ENCODE results near the gene NLK.

Gene NLK

GRCh38 chr17:28131599-28131998 is 89.1 kb downstream of the NLK start:
- POLR2A ChIA-PET, result no interaction called here
- DNase-seq (ENCODE audit: extremely low spot score), result no peak
- TF ChIP-seq ARNT (IDR thresholded peaks at IDR 0.05) (no peak), PKNOX1 (IDR thresholded peaks at IDR 0.05) (no peak), ELF4 (IDR thresholded peaks at IDR 0.05) (no peak), FOXM1 (IDR thresholded peaks at IDR 0.05; ENCODE audit: borderline replicate concordance) (no peak), FOXK2 (IDR thresholded peaks at IDR 0.05) (no peak), FOXA1 (IDR thresholded peaks at IDR 0.05) (no peak)
- CTCF ChIA-PET, result interaction anchor here (0.6 kb wide), 1 partner anchor 895 kb away, joined by 3 read pairs; no protein-coding TSS in a partner anchor

- no peak for TF ChIP-seq PKNOX1 (IDR thresholded peaks at IDR 0.05)
- TF ChIP-seq ARNT (IDR thresholded peaks at IDR 0.05), result no peak
- no peak for TF ChIP-seq FOXK2 (IDR thresholded peaks at IDR 0.05)
- TF ChIP-seq ELF4 (IDR thresholded peaks at IDR 0.05), result no peak
- TF ChIP-seq BHLHE40 (IDR thresholded peaks at IDR 0.05; ENCODE audit: borderline replicate concordance), result no peak
- no peak for TF ChIP-seq L3MBTL2 (conservative IDR thresholded peaks at IDR 0.05)
- no peak for TF ChIP-seq SP1 (IDR thresholded peaks at IDR 0.05)
- no peak for TF ChIP-seq TARDBP (IDR thresholded peaks at IDR 0.05)
- no peak for TF ChIP-seq NFRKB (IDR thresholded peaks at IDR 0.05)
- TF ChIP-seq FOXM1 (IDR thresholded peaks at IDR 0.05; ENCODE audit: borderline replicate concordance), result no peak
- TF ChIP-seq FOXA1 (IDR thresholded peaks at IDR 0.05), result no peak
- TF ChIP-seq LEF1 (IDR thresholded peaks at IDR 0.05; ENCODE audit: borderline replicate concordance), result no peak
- no peak for TF ChIP-seq HDGF (IDR thresholded peaks at IDR 0.05; ENCODE audit: borderline replicate concordance)
- TF ChIP-seq ZNF384 (IDR thresholded peaks at IDR 0.05), result no peak
- no peak for TF ChIP-seq CTBP1 (IDR thresholded peaks at IDR 0.05; ENCODE audit: borderline replicate concordance)
- ChIA-PET POLR2A (no interaction called here), CTCF (interaction anchor here (0.5 to 1.3 kb wide), 3 partner anchors 17 to 98 kb away, joined by 3 read pairs; no protein-coding TSS in a partner anchor)
- no peak for DNase-seq (ENCODE audit: extremely low spot score)
Measured at GRCh38 chr17:28133562-28133970, 91.1 kb downstream of the NLK start.

GRCh38 chr17:28136923-28137322 is 94.4 kb downstream of the NLK start:
- no peak for DNase-seq (ENCODE audit: extremely low spot score)
- ChIA-PET POLR2A (no interaction called here), CTCF (no interaction called here)
- TF ChIP-seq ARNT (IDR thresholded peaks at IDR 0.05) (no peak), HDGF (IDR thresholded peaks at IDR 0.05; ENCODE audit: borderline replicate concordance) (no peak), PKNOX1 (IDR thresholded peaks at IDR 0.05) (no peak), TARDBP (IDR thresholded peaks at IDR 0.05) (no peak), FOXK2 (IDR thresholded peaks at IDR 0.05) (no peak), FOXM1 (IDR thresholded peaks at IDR 0.05; ENCODE audit: borderline replicate concordance) (no peak), NFRKB (IDR thresholded peaks at IDR 0.05) (no peak), CTBP1 (IDR thresholded peaks at IDR 0.05; ENCODE audit: borderline replicate concordance) (no peak), ZNF384 (IDR thresholded peaks at IDR 0.05) (no peak), SP1 (IDR thresholded peaks at IDR 0.05) (no peak), FOXA1 (IDR thresholded peaks at IDR 0.05) (no peak)

GRCh38 chr17:28139822-28140221 is 97.3 kb downstream of the NLK start:
- TF ChIP-seq ARNT (IDR thresholded peaks at IDR 0.05) (no peak), NFRKB (IDR thresholded peaks at IDR 0.05) (no peak), PKNOX1 (IDR thresholded peaks at IDR 0.05) (no peak), FOXA1 (IDR thresholded peaks at IDR 0.05) (no peak), SUZ12 (IDR thresholded peaks at IDR 0.05) (no peak), ZNF384 (IDR thresholded peaks at IDR 0.05) (no peak), FOXM1 (IDR thresholded peaks at IDR 0.05; ENCODE audit: borderline replicate concordance) (no peak), LEF1 (IDR thresholded peaks at IDR 0.05; ENCODE audit: borderline replicate concordance) (no peak), CTBP1 (IDR thresholded peaks at IDR 0.05; ENCODE audit: borderline replicate concordance) (no peak), TARDBP (IDR thresholded peaks at IDR 0.05) (no peak), FOXK2 (IDR thresholded peaks at IDR 0.05) (no peak), ELF4 (IDR thresholded peaks at IDR 0.05) (no peak), L3MBTL2 (conservative IDR thresholded peaks at IDR 0.05) (no peak), HDGF (IDR thresholded peaks at IDR 0.05; ENCODE audit: borderline replicate concordance) (no peak), SP1 (IDR thresholded peaks at IDR 0.05) (no peak), BHLHE40 (IDR thresholded peaks at IDR 0.05; ENCODE audit: borderline replicate concordance) (no peak)
- ChIA-PET CTCF (no interaction called here), POLR2A (no interaction called here)
- no peak for DNase-seq (ENCODE audit: extremely low spot score)

- TF ChIP-seq SP1 (IDR thresholded peaks at IDR 0.05) (no peak), SUZ12 (IDR thresholded peaks at IDR 0.05) (no peak), FOXK2 (IDR thresholded peaks at IDR 0.05) (no peak), HDGF (IDR thresholded peaks at IDR 0.05; ENCODE audit: borderline replicate concordance) (no peak), ZNF384 (IDR thresholded peaks at IDR 0.05) (no peak), FOXM1 (IDR thresholded peaks at IDR 0.05; ENCODE audit: borderline replicate concordance) (no peak), TARDBP (IDR thresholded peaks at IDR 0.05) (no peak), PKNOX1 (IDR thresholded peaks at IDR 0.05) (no peak)
- DNase-seq (ENCODE audit: extremely low spot score), result peak; percentile 7
- POLR2A ChIA-PET, result no interaction called here
- CTCF ChIA-PET, result interaction anchor here (0.6 kb wide), 1 partner anchor 354 kb away, joined by 3 read pairs; no protein-coding TSS in a partner anchor
Measured at GRCh38 chr17:28141313-28141712, 98.8 kb downstream of the NLK start.

All from HEK293T (cell line).